Measurements from ENCODE around the gene ANO6.

Gene ANO6

GRCh38 chr12:45268672-45269411 lies 52.9 kb downstream of the ANO6 start:
- peak; percentile 9 for DNase-seq

GRCh38 chr12:45269412-45269751 lies 53.5 kb downstream of the ANO6 start:
- Histone ChIP-seq H3K36me3 (replicated peaks; ENCODE audit: insufficient read depth, low read length) (0 out of 2 replicates have a peak, but pooled peaks cover 3% of the 10 kb centered on the region), H3K4me3 (ENCODE audit: low read length) (no peak overlapping the region), H3K4me2 (ENCODE audit: low read depth, low read length) (no peak overlapping the region), H3K9ac (ENCODE audit: low read length) (no peak overlapping the region), H3K27me3 (replicated peaks; ENCODE audit: insufficient read depth, low read length) (no peaks in the 10 kb centered on the region), H3K9me2 (replicated peaks; ENCODE audit: insufficient read depth, low read length) (no peaks in the 10 kb centered on the region), H3K4me1 (ENCODE audit: low read length) (peaks cover 10% of the 10 kb centered on the region; the same call in 1 of the 2 replicates), H3K79me2 (ENCODE audit: low read length) (peaks cover 68% of the 10 kb centered on the region), H3K9me3 (replicated peaks; ENCODE audit: insufficient read depth, low read length) (no peaks in the 10 kb centered on the region), H2AFZ (ENCODE audit: low read length) (no peak overlapping the region), H4K20me1 (ENCODE audit: insufficient read depth, low read length) (no peaks in the 10 kb centered on the region), H3K27ac (ENCODE audit: low read length) (no peak overlapping the region), H3F3A (ENCODE audit: insufficient read depth, low read length) (no peaks in the 10 kb centered on the region)
- no peak for DNase-seq
- TF ChIP-seq CTCF (IDR thresholded peaks at IDR 0.05; ENCODE audit: low read length) = no peak
- no peak for TF ChIP-seq EZH2 (optimal IDR thresholded peaks at IDR 0.05; ENCODE audit: low read depth, low read length)
- TF ChIP-seq EZH2phosphoT487 (IDR thresholded peaks at IDR 0.05; ENCODE audit: low read length) = no peak

More at GRCh38 chr12:45268672-45269411, 52.9 kb downstream of the ANO6 start:
- H3K9me3 ChIP-seq (replicated peaks; ENCODE audit: insufficient read depth, low read length) = no peaks in the 10 kb centered on the region
- no peak overlapping the region for H3K4me3 ChIP-seq (ENCODE audit: low read length)
- 0 out of 2 replicates have a peak, but pooled peaks cover 3% of the 10 kb centered on the region for H3K36me3 ChIP-seq (replicated peaks; ENCODE audit: insufficient read depth, low read length)
- H3K79me2 ChIP-seq (ENCODE audit: low read length) = peaks cover 72% of the 10 kb centered on the region
- no peak overlapping the region for H3K9ac ChIP-seq (ENCODE audit: low read length)
- no peak overlapping the region for H3K4me2 ChIP-seq (ENCODE audit: low read depth, low read length)
- no peak overlapping the region for H2AFZ ChIP-seq (ENCODE audit: low read length)
- H3K9me2 ChIP-seq (replicated peaks; ENCODE audit: insufficient read depth, low read length) = no peaks in the 10 kb centered on the region
- peaks cover 10% of the 10 kb centered on the region; the same call in 1 of the 2 replicates for H3K4me1 ChIP-seq (ENCODE audit: low read length)
- no peaks in the 10 kb centered on the region for H3F3A ChIP-seq (ENCODE audit: insufficient read depth, low read length)
- no peaks in the 10 kb centered on the region for H3K27me3 ChIP-seq (replicated peaks; ENCODE audit: insufficient read depth, low read length)
- no peak for TF ChIP-seq EZH2 (optimal IDR thresholded peaks at IDR 0.05; ENCODE audit: low read depth, low read length)
- TF ChIP-seq CTCF (IDR thresholded peaks at IDR 0.05; ENCODE audit: low read length) = peak; percentile 37
- no peak for TF ChIP-seq EZH2phosphoT487 (IDR thresholded peaks at IDR 0.05; ENCODE audit: low read length)
- no peaks in the 10 kb centered on the region for H4K20me1 ChIP-seq (ENCODE audit: insufficient read depth, low read length)
- no peak overlapping the region for H3K27ac ChIP-seq (ENCODE audit: low read length)

GRCh38 chr12:45270951-45271350 lies 55.1 kb downstream of the ANO6 start:
- Histone ChIP-seq H3K9me3 (replicated peaks; ENCODE audit: insufficient read depth, low read length) (no peaks in the 10 kb centered on the region), H4K20me1 (ENCODE audit: insufficient read depth, low read length) (no peaks in the 10 kb centered on the region), H3K4me2 (ENCODE audit: low read depth, low read length) (no peak overlapping the region), H3F3A (ENCODE audit: insufficient read depth, low read length) (no peaks in the 10 kb centered on the region), H3K9me2 (replicated peaks; ENCODE audit: insufficient read depth, low read length) (no peaks in the 10 kb centered on the region), H3K4me3 (ENCODE audit: low read length) (no peak overlapping the region), H3K4me1 (ENCODE audit: low read length) (peaks cover 10% of the 10 kb centered on the region; the same call in 1 of the 2 replicates), H3K27me3 (replicated peaks; ENCODE audit: insufficient read depth, low read length) (no peaks in the 10 kb centered on the region), H3K27ac (ENCODE audit: low read length) (no peak overlapping the region), H3K9ac (ENCODE audit: low read length) (no peak overlapping the region), H3K36me3 (replicated peaks; ENCODE audit: insufficient read depth, low read length) (0 out of 2 replicates have a peak, but pooled peaks cover 3% of the 10 kb centered on the region), H2AFZ (ENCODE audit: low read length) (no peak overlapping the region), H3K79me2 (ENCODE audit: low read length) (peaks cover 64% of the 10 kb centered on the region)
- DNase-seq = no peak
- TF ChIP-seq EZH2phosphoT487 (IDR thresholded peaks at IDR 0.05; ENCODE audit: low read length) (no peak), EZH2 (optimal IDR thresholded peaks at IDR 0.05; ENCODE audit: low read depth, low read length) (no peak), CTCF (IDR thresholded peaks at IDR 0.05; ENCODE audit: low read length) (no peak)
